ENCODE data around the gene MYOZ3. TPM values are rescaled to one million over a fixed set of nuclear protein-coding genes. Genes with fewer than 3 reads are reported as not detected.

MYOZ3 gene
- total RNA-seq, 2 experiments from 2014 or later = 0.07 to 0.21 TPM

GRCh38 chr5:150649108-150650020 lies 11.7 kb upstream of the MYOZ3 start:
- H3K4me1 Mint-ChIP-seq (ENCODE audit: low read depth) = no peaks in the 10 kb centered on the region
- no peak overlapping the region for H3K4me3 Mint-ChIP-seq
- no peaks in the 10 kb centered on the region for H3K36me3 Mint-ChIP-seq
- POLR2A ChIA-PET = no interaction called here
- intact Hi-C loops (cut with micrococcal nuclease) = no loop called here
- no peak overlapping the region for H3K27ac Mint-ChIP-seq
- H3K27me3 Mint-ChIP-seq = no peaks in the 10 kb centered on the region
- CTCF ChIA-PET = no interaction called here
- no peaks in the 10 kb centered on the region for H3K9me3 Mint-ChIP-seq
- no peak for DNase-seq

GRCh38 chr5:150650021-150651006 lies 10.7 kb upstream of the MYOZ3 start:
- Mint-ChIP-seq H3K4me3 (no peak overlapping the region), H3K27ac (no peak overlapping the region), H3K27me3 (no peaks in the 10 kb centered on the region), H3K9me3 (no peaks in the 10 kb centered on the region), H3K4me1 (ENCODE audit: low read depth) (no peaks in the 10 kb centered on the region), H3K36me3 (no peaks in the 10 kb centered on the region)
- POLR2A ChIA-PET = no interaction called here
- CTCF ChIA-PET = interaction anchor here (0.6 kb wide), 1 partner anchor 191 kb away, joined by 3 read pairs; no protein-coding TSS in a partner anchor
- intact Hi-C loops (cut with micrococcal nuclease) = no loop called here
- DNase-seq = no peak

GRCh38 chr5:150651382-150651781 lies 9.7 kb upstream of the MYOZ3 start:
- ChIA-PET POLR2A (no interaction called here), CTCF (no interaction called here)
- Mint-ChIP-seq H3K27ac (no peak overlapping the region), H3K9me3 (no peaks in the 10 kb centered on the region), H3K4me3 (no peak overlapping the region), H3K4me1 (ENCODE audit: low read depth) (peaks cover 2% of the 10 kb centered on the region), H3K36me3 (no peaks in the 10 kb centered on the region), H3K27me3 (no peaks in the 10 kb centered on the region)
- intact Hi-C loops (cut with micrococcal nuclease) = no loop called here
- no peak for DNase-seq

- Mint-ChIP-seq H3K9me3 (no peaks in the 10 kb centered on the region), H3K27ac (no peak overlapping the region), H3K27me3 (no peaks in the 10 kb centered on the region), H3K4me3 (no peak overlapping the region), H3K4me1 (ENCODE audit: low read depth) (peaks cover 2% of the 10 kb centered on the region), H3K36me3 (no peaks in the 10 kb centered on the region)
- ChIA-PET CTCF (no interaction called here), POLR2A (no interaction called here)
- DNase-seq = no peak
- intact Hi-C loops (cut with micrococcal nuclease) = no loop called here
Measured at GRCh38 chr5:150651924-150652671, 9.0 kb upstream of the MYOZ3 start.

- no peak overlapping the region for H3K4me3 Mint-ChIP-seq
- no peak for DNase-seq
- H3K9me3 Mint-ChIP-seq = no peaks in the 10 kb centered on the region
- H3K36me3 Mint-ChIP-seq = no peaks in the 10 kb centered on the region
- intact Hi-C loops (cut with micrococcal nuclease) = no loop called here
- POLR2A ChIA-PET = no interaction called here
- no peak overlapping the region for H3K27ac Mint-ChIP-seq
- peaks cover 2% of the 10 kb centered on the region for H3K4me1 Mint-ChIP-seq (ENCODE audit: low read depth)
- CTCF ChIA-PET = interaction anchor here (0.9 to 5.6 kb wide), 3 partner anchors 92 to 193 kb away, joined by 4 to 49 read pairs (median 6); partner anchors contain the start of gene IRGM
- H3K27me3 Mint-ChIP-seq = no peaks in the 10 kb centered on the region
Measured at GRCh38 chr5:150653145-150653761, 7.8 kb upstream of the MYOZ3 start.

- H3K4me1 Mint-ChIP-seq (ENCODE audit: low read depth) = peaks cover 2% of the 10 kb centered on the region
- ChIA-PET POLR2A (no interaction called here), CTCF (interaction anchor here (0.6 to 5.6 kb wide), 6 partner anchors 10 to 998 kb away, joined by 3 to 49 read pairs (median 4); partner anchors contain the start of gene IRGM)
- no peaks in the 10 kb centered on the region for H3K36me3 Mint-ChIP-seq
- no peak overlapping the region for H3K4me3 Mint-ChIP-seq
- no peaks in the 10 kb centered on the region for H3K27me3 Mint-ChIP-seq
- H3K27ac Mint-ChIP-seq = no peak overlapping the region
- DNase-seq = no peak
- no peaks in the 10 kb centered on the region for H3K9me3 Mint-ChIP-seq
- intact Hi-C loops (cut with micrococcal nuclease) = no loop called here
Measured at GRCh38 chr5:150653762-150654556, 7.1 kb upstream of the MYOZ3 start.

- H3K4me3 Mint-ChIP-seq = no peak overlapping the region
- ChIA-PET POLR2A (no interaction called here), CTCF (interaction anchor here (0.6 to 5.6 kb wide), 6 partner anchors 15 to 198 kb away, joined by 3 to 49 read pairs (median 4); no protein-coding TSS in a partner anchor)
- H3K9me3 Mint-ChIP-seq = no peaks in the 10 kb centered on the region
- H3K27ac Mint-ChIP-seq = no peak overlapping the region
- H3K36me3 Mint-ChIP-seq = no peaks in the 10 kb centered on the region
- intact Hi-C loops (cut with micrococcal nuclease) = loop anchor here (5.0 kb wide), 1 partner anchor 147 kb away; no protein-coding TSS in a partner anchor
- H3K4me1 Mint-ChIP-seq (ENCODE audit: low read depth) = peaks cover 2% of the 10 kb centered on the region
- H3K27me3 Mint-ChIP-seq = no peaks in the 10 kb centered on the region
- no peak for DNase-seq
Measured at GRCh38 chr5:150655221-150655620, 5.8 kb upstream of the MYOZ3 start.

GRCh38 chr5:150656191-150657132 lies 4.6 kb upstream of the MYOZ3 start:
- intact Hi-C loops (cut with micrococcal nuclease) = loop anchor here (1.0 to 5.0 kb wide), 4 partner anchors 95 to 198 kb away; partner anchors contain the start of gene IRGM
- peak overlapping the region; percentile 70 for H3K4me3 Mint-ChIP-seq
- DNase-seq = peak; percentile 80
- H3K36me3 Mint-ChIP-seq = no peaks in the 10 kb centered on the region
- peaks cover 2% of the 10 kb centered on the region for H3K4me1 Mint-ChIP-seq (ENCODE audit: low read depth)
- no peaks in the 10 kb centered on the region for H3K9me3 Mint-ChIP-seq
- no peak overlapping the region for H3K27ac Mint-ChIP-seq
- no peaks in the 10 kb centered on the region for H3K27me3 Mint-ChIP-seq
- CTCF ChIA-PET = interaction anchor here (0.6 to 5.6 kb wide), 14 partner anchors 11 to 512 kb away, joined by 3 to 49 read pairs (median 4); partner anchors contain the start of gene IRGM
- POLR2A ChIA-PET = no interaction called here

- H3K27me3 Mint-ChIP-seq = peaks cover 3% of the 10 kb centered on the region
- CTCF ChIA-PET = interaction anchor here (0.8 to 5.6 kb wide), 5 partner anchors 13 to 189 kb away, joined by 3 to 49 read pairs (median 5); partner anchors contain the start of gene IRGM
- H3K4me1 Mint-ChIP-seq (ENCODE audit: low read depth) = peaks cover 2% of the 10 kb centered on the region
- H3K27ac Mint-ChIP-seq = no peak overlapping the region
- no peak for DNase-seq
- no peaks in the 10 kb centered on the region for H3K9me3 Mint-ChIP-seq
- no peak overlapping the region for H3K4me3 Mint-ChIP-seq
- intact Hi-C loops (cut with micrococcal nuclease) = loop anchor here (5.0 kb wide), 1 partner anchor 144 kb away; no protein-coding TSS in a partner anchor
- H3K36me3 Mint-ChIP-seq = no peaks in the 10 kb centered on the region
- POLR2A ChIA-PET = interaction anchor here (0.7 kb wide), 1 partner anchor 81 kb away, joined by 3 read pairs; no protein-coding TSS in a partner anchor
Measured at GRCh38 chr5:150658121-150658520, 2.9 kb upstream of the MYOZ3 start.

Data from activated CD4-positive, alpha-beta memory T cell treated with anti-CD3 and anti-CD28 coated beads for 36 hours (primary cell).